CD1c-positive myeloid dendritic cell (primary cell): ENCODE measurements around the gene TMCO6.
"Not testable (repeated sequence)": the region's sequence is repeated elsewhere in the genome, so short reads cannot be mapped to it uniquely, and the experiment has no call there.

Experiments
- DNase-seq: peaks from one replicate; pipeline ENCODE4 v3.0.0-alpha.2; 2016; ENCODE audit errors: extremely low spot score

The TMCO6 gene

DNA sequence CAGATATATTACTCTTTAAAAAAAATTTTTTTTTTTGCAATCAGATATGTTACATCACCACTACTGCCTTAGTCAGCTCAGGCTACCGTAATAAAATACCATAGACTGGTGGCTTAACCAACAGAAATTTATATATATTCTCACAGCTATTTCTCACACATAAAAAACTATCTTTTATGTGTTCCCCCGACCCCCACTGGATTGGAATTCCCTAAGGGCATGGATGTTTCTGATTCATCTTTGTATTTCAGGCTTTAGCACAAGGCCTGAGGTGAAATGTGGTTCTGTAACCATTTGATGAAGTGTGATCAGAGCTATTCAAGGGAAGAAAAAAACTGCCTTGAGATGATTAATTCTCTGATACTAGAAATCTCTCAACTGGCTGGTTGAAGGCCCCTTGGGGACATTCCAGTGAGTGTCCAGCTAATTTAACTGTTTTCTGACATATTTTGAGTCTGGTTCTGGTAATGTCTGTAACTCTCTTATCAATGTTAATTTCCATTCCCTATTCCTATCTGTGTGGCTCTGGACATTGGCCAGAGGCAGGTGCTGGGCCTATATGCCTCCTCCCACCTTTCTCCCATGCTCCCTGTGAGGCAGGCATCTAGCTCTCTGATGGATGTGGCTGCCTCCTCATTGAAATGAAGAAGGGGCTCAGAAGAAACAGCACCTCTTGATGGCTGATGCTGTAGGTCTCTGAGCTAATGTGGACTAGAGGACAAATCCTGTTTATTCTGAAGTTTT, 8.8 kb upstream of the TMCO6 start:
- no peak for DNase-seq

DNA sequence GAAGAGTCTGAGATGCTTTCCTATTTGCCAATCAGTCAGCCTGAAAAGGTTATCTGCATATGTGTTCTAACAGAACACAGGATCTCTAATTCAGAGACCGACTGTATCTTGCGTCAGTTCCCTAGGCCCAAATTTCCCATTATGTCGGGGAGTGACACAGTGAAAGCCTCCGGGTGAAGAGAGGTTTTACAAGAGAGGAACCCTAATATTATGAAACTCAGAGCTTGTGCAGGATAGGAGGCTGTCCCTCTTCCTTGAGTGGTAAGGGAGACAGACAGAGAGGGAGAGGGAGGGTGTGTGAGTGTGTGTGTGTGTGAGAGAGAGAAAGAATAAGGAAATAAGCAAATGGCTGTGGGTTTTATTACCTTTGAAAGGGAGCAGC, 8.2 kb upstream of the TMCO6 start:
- peak; percentile 78 for DNase-seq

DNA sequence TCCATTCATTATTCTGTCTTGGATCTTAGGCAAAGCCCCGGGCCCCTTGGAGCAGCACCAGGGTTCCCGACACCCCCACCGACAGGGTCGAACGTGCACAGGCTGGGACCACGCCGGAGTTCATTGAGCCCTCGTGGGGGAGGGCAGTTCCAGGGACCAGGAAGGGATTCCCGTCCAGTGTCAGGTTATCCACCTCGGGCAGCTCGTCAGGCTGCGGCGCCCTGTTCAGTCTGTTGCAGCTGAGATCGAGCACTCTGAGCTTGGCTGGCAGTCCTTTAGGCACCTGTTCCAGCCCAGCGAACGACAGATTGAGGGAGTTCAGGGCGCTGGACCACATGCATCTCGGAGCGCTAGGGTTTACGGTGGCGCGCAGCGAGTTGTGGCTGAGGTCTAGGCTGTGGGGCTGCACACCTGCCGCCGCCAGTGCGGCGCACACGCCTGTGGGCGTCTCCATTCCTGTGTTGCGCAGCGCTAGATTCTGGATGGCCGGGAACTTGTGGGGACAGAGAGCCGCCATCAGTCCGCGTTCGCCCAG, 7.4 kb upstream of the TMCO6 start:
- no peak for DNase-seq

DNA sequence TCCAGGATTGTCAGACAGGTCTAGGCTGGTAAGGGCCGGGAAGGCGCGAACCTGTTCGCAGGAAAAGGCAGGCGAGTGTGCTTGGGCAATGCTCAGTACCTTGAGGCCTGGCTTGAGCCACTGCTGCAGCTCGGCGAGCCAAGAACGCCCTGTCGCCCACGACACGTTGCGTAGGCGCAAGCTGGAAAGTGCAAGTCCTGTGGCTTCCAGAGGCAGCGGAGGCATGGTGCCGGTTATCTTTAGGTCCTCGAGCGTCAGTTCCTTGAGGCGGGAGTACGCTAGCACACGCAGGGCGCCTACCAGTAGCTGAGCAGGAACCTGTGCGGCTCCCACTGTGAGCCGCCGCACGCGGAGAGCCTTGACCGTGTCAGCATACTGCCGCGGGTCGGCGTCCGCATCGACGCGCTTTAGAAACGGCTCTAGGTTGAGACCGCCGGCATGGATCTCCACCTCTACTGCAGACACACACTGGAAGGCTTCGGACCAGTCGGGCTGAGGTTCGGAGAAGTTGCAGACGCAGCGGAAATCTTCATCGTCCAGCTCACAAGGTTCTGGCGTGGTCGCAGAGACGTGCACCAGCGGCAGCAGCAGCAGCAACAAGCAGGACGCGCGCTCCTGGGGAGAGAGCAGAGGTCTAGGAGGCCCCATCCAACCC, 6.8 kb upstream of the TMCO6 start:
- DNase-seq: peak; percentile 93

DNA sequence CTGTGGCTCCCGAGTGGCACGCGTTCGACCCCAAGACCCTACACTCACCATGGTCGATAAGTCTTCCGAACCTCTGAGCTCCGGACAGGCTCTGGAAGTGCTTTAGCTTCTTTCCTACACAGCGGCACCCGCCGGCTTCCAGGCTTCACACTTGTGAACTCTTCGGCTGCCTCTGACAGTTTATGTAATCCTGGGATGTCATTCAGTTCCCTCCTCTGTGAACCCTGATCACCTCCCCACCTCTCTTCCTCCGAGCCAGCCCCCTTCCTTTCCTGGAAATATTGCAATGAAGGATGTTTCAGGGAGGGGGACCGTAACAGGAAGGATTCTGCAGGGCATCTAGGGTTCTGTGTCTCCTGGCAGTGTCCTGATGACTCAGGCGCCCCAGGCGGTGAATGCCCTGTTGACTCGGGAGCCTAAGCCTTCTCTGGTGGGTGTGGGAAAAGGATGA, 6.2 kb upstream of the TMCO6 start, which contains the start of gene CD14:
Gene CD14, minus strand, starts transcription at position 155 of the 451 bp plus-strand sequence. Its CDS starts 104 bp downstream, at position 51.
- peak; percentile 82 for DNase-seq

DNA sequence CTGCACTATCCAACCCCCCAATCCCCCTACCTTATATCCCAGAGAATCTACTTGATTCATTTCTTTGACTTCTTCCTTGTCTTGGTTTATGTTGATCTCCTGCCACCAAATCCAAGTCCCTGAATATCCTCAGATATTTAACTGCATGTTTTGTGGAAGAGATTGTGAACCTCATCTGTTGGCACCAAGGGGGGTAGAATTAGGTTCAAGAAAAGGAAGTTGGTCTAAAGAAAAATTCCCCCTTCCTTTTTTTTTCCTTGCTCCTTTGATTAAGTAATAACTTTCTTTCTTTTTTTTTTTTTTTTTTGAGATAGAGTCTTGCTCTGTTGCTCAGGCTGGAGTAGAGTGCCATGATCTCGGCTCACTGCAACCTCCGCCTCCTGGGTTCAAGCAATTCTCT, 5.8 kb upstream of the TMCO6 start:
- DNase-seq: peak; percentile 61

DNA sequence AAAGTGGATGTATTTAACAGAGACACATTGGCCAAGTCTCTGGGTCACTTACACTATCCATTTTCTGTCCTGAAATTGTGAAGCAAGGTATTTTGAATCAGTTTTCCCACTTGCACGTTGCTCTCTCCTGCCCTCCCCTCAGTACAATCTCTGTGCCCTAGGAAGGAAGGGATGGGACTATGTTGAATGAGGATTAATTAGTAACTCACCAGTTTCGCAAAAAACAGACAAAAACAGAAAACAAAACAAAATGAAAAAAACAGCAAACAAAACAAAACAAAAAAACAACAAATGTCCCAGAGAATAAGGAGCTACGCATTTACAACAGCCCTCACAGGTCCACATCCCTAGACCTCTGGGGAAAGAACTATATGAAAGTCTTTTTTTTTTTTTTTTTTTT, 5.1 kb upstream of the TMCO6 start:
- no peak for DNase-seq

DNA sequence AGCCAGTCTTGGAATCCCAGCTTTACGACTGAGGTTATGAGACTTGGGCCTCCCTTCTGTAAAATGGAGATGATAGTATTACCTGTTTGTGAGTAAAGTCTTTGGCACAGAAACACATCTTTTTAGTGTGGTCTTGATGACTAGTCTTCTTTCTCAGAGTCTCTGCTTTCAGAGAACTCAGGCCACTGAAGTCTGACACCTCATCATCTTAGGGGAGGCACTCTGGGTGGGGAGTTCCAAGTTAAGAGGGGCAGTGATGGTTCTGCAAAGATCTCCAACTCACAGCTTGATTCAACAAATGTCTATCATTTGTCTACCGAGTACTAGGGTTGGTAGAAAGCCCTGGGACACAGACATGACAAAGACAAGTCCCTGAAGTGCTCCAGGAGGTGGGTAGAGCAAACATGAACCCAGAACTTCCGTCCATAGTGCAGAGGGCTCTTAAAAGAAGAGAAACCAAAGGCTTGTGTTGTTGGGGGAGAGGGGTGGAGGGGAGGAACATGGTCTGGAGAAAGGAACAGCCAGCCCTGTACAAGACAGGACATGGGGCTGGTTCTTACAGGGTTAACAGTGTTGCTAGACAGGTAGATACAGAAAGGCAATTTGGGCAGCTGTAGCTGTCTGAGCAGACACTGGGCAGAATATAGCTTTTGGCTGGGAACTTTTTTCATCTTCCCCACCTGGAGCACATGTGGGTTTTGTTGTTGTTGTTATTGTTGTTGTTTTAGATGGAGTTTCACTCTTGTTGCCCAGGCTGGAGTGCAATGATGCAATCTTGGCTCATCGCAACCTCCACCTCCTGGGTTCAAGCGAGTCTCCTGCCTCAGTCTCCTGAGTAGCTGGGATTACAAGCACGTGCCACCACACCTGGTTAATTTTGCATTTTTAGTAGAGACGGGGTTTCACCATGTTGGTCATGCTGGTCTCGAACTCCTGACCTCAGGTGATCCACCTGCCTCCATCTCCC, 3.7 kb upstream of the TMCO6 start:
- no peak for DNase-seq

DNA sequence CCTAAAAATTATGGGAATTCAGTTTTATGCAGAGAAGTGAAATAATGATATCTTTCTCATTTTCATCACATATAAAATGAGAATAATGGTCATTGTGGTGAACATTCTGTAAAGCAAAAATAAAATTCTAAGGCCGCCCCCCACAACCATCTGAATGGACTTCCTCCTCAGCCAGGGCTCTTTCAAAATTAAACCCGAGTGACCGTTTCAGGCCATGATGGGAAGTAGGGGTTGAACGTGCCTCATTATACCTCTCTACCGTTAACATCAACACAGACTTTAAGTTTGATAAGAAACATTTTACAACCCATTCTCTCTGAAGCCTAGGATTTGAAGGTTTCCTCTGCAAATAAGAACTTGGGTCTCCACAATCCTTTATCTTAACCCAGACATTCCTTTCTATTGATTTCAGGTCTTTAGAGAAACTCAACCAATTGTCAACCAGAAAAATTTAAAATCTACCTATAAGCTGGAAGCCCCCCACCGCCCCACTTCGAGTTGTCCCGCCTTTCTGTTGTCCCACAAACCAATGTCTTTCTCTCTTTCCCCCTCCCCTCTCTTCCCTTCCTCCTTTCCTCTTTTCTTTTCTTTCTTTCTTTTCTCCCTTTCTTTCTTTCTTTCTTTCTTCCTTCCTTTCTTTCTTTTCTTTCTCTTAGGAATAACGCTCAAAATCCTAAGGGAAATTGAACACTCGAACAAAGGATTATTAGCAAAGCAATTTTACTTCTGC, 1.7 kb upstream of the TMCO6 start:
- no peak for DNase-seq

DNA sequence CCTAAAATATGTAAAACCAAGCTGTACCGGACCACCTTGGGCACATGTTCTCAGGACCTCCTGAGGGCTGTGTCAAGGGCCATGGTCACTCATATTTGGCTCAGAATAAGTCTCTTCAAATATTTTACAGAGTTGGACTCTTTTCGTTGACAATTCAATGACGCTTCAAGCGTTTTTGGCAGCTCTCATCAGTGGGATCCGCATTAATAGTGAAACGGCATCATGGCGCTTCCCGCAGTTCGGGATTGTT, 428 bp upstream of the TMCO6 start:
- DNase-seq: not testable (repeated sequence)

DNA sequence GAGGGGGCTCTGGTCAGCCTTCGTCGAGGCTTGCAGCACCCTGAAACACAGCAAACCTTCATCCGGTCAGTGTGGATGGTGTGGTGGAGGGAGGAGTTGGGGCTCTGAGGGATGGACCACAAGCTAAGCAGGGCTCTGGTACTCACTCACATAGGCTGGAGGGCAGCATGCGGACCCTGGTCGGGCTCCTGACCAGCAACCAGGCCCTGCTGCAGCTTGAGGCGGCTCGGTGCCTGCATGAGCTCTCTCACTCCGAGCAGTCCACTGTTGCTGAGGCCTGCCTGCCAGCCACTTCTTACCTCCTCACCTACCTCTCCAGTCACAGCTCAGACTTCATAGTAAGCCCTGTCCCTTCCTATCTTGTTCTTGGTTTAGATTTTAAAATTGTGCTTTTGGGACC, 2.5 kb downstream of the TMCO6 start:
- no peak for DNase-seq

DNA sequence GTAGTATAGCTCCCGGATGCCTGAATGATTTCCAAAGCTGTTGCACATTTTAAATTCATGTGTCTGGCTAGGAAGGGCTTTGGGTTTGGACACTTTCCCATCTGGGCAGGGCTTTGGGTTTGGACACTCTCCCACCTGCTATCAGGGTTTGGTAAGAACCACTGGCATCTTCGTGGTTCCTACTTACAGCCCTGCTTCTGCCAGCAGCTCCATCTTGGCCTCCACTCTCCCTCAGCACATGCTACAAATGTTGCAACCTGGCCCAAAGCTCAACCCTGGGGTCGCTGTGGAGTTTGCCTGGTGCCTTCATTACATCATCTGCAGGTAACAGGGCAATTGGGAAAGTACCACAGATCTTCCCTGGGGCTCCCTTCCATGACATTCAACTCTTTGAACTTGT, 3.5 kb downstream of the TMCO6 start:
- DNase-seq: no peak

DNA sequence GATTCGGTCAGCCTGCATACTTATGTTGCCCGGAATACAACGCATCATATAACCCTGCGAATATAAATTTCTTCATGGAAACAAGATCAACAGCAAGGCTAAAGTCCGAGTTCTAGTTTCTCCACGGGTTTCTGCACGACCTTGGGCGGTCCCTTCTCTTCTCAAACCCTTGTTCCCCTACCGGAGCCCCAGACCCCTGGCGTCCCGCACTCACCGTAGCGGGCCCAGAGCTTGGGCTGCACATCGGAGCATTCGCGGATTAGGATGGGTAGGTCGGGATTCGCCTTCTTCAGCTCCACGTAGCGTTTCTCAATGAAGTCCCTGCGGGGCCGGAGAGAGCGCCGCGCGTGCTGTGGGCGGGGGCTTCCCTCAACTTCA, 7.8 kb downstream of the TMCO6 start:
- DNase-seq: no peak

DNA sequence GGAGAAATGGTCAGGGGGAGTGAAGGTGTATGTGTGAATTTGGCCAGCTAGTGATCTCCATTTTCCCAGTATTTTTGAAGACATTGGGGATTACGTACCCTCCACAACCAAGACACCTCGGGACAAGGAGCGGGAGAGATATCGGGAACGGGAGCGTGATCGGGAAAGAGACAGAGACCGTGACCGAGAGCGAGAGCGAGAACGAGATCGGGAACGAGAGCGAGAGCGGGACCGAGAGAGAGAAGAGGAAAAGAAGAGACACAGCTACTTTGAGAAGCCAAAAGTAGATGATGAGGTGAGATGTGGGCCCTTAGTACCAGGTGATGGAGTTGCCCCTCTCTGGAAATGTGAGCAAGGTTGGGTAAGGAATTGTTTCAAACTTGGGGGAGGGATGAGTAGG, 19.6 kb downstream of the TMCO6 start:
- DNase-seq: no peak

DNA sequence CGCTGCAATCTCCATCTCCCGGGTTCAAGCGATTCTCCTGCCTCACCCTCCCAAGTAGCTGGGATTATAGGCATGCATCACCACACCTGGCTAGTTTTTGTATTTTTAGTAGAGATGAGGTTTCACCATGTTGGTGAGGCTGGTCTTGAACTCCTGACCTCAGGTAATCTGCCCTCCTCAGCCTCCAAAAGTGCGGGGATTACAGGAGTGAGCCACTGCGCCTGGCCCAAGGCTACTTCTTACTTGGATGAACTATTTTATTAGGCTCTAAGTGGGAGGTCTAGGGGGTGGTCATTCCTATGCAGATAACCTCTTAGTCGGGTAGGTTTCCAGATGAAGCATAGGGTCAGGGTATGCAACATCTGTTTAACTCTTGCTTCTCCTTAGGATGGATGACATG, 21.1 kb downstream of the TMCO6 start:
- DNase-seq: not testable (repeated sequence)

DNA sequence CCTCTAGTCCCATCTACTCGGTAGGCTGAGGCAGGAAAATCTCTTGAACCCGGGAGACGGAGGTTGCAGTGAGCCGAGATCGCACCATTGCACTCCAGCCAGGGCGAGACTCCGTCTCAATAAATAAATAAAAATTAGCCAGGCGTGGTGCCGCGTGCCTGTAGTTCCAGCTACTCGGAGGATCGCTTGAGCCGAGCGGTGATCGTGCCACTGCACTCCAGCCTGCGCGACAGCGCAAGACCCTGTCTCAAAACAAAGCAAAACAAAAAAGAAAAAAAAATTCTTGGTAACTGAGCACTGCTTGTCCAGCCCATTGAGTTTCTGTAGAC, 24.7 kb downstream of the TMCO6 start:
- no peak for DNase-seq

DNA sequence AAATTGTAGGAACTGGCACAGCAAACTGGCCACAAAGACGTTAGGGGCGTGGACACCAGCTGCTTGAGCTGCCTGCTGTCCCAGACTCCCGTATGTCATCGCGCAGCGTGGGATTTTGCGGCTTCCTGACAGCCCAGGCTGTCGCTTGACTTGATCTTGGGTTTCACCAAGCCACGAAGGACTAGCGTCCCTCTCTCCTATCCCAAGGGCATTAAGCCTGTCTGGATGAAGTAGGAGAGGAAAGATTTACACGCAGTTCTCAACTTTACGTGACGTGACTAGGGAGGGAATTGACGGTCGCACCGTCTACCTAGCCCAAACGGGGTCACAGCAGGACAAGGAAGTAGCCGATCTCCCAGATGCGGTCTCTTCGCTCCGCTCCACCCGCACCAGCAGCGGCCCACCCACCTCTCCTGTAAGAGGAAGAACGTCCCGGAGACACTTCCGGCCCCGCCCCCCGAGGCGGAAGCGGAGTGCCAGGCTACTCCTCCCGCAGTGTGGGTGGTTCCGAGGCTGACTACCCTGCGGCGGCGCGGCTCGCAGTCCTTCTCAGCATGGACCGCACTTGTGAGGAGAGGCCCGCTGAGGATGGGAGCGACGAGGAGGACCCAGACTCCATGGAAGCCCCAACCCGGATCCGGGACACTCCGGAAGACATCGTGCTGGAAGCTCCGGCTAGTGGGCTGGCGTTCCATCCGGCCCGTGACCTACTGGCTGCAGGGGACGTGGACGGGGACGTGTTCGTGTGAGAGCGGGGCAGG, 25.3 kb downstream of the TMCO6 start, which contains the start of gene WDR55:
Gene WDR55, plus strand, starts transcription at position 546 of the 761 bp plus-strand sequence. Its CDS starts 9 bp downstream, at position 555.
- DNase-seq: peak; percentile 98

DNA sequence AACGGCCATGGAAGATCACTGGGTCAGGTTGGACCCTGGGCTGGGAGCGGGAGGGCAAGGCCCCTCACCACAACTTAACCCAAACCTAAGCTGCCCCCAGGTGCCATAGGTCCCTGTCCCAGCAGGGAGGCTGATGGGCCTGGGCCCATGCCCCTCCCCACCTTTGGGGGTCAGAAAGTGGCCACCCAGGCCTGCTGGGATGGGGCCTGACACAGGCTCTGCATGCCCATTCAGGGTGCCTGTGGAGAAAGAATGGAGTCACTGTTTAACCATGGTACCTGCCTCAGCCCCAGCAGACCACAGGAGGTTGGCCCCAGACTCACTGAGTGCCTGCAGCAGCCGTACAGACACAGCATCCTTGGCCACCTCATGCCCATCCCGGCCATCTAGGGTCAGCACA, 31.8 kb downstream of the TMCO6 start:
- not testable (repeated sequence) for DNase-seq

DNA sequence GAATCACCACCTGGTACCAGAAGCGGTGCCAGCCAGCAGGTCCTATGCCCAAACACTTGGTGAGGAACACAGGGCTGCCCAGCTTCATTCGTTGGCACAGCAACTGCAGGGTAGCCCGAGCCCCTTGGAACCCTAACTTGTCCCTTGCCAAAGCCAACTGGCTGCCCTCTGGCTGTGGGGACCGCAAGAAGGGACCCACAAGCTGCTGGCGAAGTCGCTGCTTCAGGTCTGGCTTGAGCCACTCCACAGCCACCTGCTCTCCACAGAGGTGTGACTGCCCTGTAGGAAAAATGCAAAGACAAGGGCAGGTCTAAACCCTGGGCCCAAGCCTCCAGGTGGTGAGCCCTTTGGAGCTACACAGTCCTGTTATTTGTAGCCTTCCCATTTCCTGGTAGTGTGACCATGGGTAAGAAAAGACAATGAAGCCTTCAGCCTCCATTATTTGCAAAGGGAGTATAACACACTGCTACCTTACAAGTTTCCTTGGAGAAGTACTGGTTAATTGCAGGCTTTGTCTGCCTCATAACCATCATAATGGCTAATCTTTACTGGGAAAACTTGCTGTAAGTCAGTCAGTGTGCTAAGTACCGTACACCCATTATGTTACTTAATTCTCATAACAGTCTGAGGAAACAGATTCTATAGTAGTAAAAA, 32.3 kb downstream of the TMCO6 start:
- no peak for DNase-seq

DNA sequence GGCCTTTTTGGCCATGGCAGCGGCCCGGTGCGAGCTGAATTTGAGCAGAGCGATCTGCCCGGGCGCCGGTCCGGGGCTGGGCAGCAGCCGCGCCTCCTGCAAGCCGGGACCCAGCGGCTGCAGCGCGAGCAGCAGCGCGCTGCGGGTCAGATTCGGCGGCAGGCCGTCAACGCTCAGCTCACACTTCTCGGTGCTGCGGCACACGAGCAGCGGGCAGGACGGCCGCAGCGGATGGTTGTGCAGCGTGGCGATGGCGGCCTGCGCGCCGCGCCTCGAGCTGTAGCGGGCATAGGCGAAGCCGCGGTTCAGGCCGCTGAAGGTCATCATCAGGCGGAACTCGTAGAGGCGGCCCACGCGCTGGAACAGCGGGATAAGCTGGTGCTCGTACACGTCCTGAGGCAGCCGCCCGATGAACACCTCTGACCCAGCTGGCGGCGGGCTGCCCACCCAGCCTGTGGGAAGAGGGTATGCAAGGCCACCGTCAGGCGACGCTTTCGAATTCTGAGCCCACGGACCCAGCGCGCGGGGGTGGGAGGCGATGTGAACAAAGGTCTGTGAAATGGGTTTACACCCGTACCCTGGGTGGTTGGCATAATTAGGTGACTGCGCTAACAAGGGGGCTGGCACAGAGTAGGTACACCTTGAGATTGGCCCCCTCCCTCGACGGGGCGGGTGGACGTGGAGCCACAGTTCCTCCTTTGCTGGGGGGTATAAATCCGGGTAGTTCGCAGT, 33.4 kb downstream of the TMCO6 start:
- peak; percentile 29 for DNase-seq
